Left lung (tissue), 10 donors: Measurements from ENCODE around the gene C11orf24. TPM values are rescaled to one million over a fixed set of nuclear protein-coding genes. Genes with fewer than 3 reads are reported as not detected.

Experiments used
- ATAC-seq: fragments of 200-7000 bp; cut with Tn5 transposase; one replicate; pipeline ENCODE4 v1.9.1; 2020; ENCODE audit warnings: moderate library complexity
- DNase-seq, 4 donors: peaks; one replicate each; pipeline ENCODE4 v3.0.0-alpha.2; 2013 to 2020
- H3K27ac ChIP-seq, 2 donors: fragments of 200-600 bp; sonication (generic) in 1 of 2; one replicate each; pipeline versions ENCODE4 v1.5.0 to v1.8.0; 2020 to 2021
- H3K27me3 ChIP-seq, 2 donors: fragments of 200-600 bp; sonication (generic) in 1 of 2; one replicate each; pipeline versions ENCODE4 v1.5.0 to v1.8.0; 2020 to 2021
- H3K36me3 ChIP-seq, 2 donors: fragments of 200-600 bp; sonication (generic) in 1 of 2; one replicate each; pipeline versions ENCODE4 v1.5.0 to v1.8.0; 2020 to 2021
- H3K4me1 ChIP-seq, 2 donors: fragments of 200-600 bp; one replicate each; pipeline ENCODE4 v1.8.0; 2021
- H3K4me3 ChIP-seq, 2 donors: fragments of 200-600 bp; sonication (generic) in 1 of 2; one replicate each; pipeline versions ENCODE4 v1.5.0 to v1.8.0; 2020 to 2021; ENCODE audit warnings: mild to moderate bottlenecking in 1 of 2
- H3K9me3 ChIP-seq, 2 donors: fragments of 200-600 bp; sonication (generic) in 1 of 2; one replicate each; pipeline versions ENCODE4 v1.5.0 to v1.8.0; 2020 to 2021
- CTCF ChIP-seq, 2 donors: fragments of 200-600 bp; sonication (generic) in 1 of 2; IDR thresholded peaks; one replicate each; pipeline versions ENCODE4 v1.5.0 to v1.8.0; 2021; ENCODE audit warnings: antibody characterized with exemption in 2 of 2
- intact Hi-C, 2 donors: fragments of 100-400 bp; cut with DNase I; formaldehyde crosslinking; loops; one replicate each; pipeline versions ENCODE4 v1.11.2 to v1.14.2; 2022
- polyA plus RNA-seq, 6 donors: library from polyadenylated mRNA; unstranded; fragments of 120-200 nt; gene quantifications; one replicate each; pipeline ENCODE4 v1.2.1, GENCODE V29; 2013; ENCODE audit not compliant: insufficient read length in 6 of 6
- total RNA-seq, 2 donors: library from RNA; stranded (reverse); fragmentation: NEBNext Ultra II Directional; extraction: Animal tissue kit (Norgen Biotek cat#: 25700); gene quantifications; one replicate each; pipeline ENCODE4 v1.2.1, GENCODE V29; 2021
- donor health status: DM: no; HTN: yes; CAD: no.
- donor health status: DM: no; HTN: no; CAD: no.

The C11orf24 gene
- total and polyA plus RNA-seq, 8 donors: 17.5 to 50.9 (median 24.4) TPM

- no peak for DNase-seq
- Histone ChIP-seq H3K4me3 (no peak overlapping the region), H3K27ac (no peak overlapping the region), H3K9me3 (no peaks in the 10 kb centered on the region), H3K36me3 (no peaks in the 10 kb centered on the region), H3K4me1 (peaks cover 6 to 18% of the 10 kb centered on the region in 2 donors), H3K27me3 (no peaks in the 10 kb centered on the region)
- TF ChIP-seq CTCF (IDR thresholded peaks at IDR 0.05): no peak
- ATAC-seq: no peak
- intact Hi-C loops: no loop called here
Observed at GRCh38 chr11:68275721-68276507, 4.1 kb upstream of the C11orf24 start.

GRCh38 chr11:68274306-68274705 is 2.5 kb upstream of the C11orf24 start:
- no peaks in the 10 kb centered on the region for H3K9me3 ChIP-seq
- no peak overlapping the region for H3K27ac ChIP-seq
- no peaks in the 10 kb centered on the region for H3K27me3 ChIP-seq
- H3K36me3 ChIP-seq: no peaks in the 10 kb centered on the region
- intact Hi-C loops: no loop called here
- no peak for TF ChIP-seq CTCF (IDR thresholded peaks at IDR 0.05)
- no peak for ATAC-seq
- H3K4me1 ChIP-seq: peaks cover 17 to 33% of the 10 kb centered on the region in 2 donors
- no peak overlapping the region for H3K4me3 ChIP-seq
- no peak for DNase-seq

- no peak for TF ChIP-seq CTCF (IDR thresholded peaks at IDR 0.05)
- DNase-seq (no peak), ATAC-seq (no peak)
- intact Hi-C loops: no loop called here
- Histone ChIP-seq H3K4me3 (peak overlapping the region in 1 of 2 donors; percentile 66), H3K9me3 (no peaks in the 10 kb centered on the region), H3K27ac (peak overlapping the region in 1 of 2 donors; percentile 97), H3K36me3 (no peaks in the 10 kb centered on the region), H3K4me1 (peaks cover 17 to 36% of the 10 kb centered on the region in 2 donors), H3K27me3 (no peaks in the 10 kb centered on the region)
Observed at GRCh38 chr11:68273026-68273738, 1.4 kb upstream of the C11orf24 start.

GRCh38 chr11:68271023-68271780 is 571 bp downstream of the C11orf24 start:
- ATAC-seq (peak; percentile 50), DNase-seq (peak in 3 of 4 donors; percentile 50 to 68 (median 67))
- peak; percentile 6 to 41 for TF ChIP-seq CTCF (IDR thresholded peaks at IDR 0.05)
- intact Hi-C loops: no loop called here
- Histone ChIP-seq H3K4me3 (peak overlapping the region; percentile 66 to 69), H3K27me3 (no peaks in the 10 kb centered on the region), H3K27ac (peak overlapping the region; percentile 91 to 97), H3K4me1 (peaks cover 17 to 36% of the 10 kb centered on the region in 2 donors), H3K9me3 (no peaks in the 10 kb centered on the region), H3K36me3 (peaks cover 0 to 19% of the 10 kb centered on the region in 2 donors)
